Stimulated activated CD8-positive, alpha-beta memory T cell treated with anti-CD3 and anti-CD28 coated beads, Interleukin-7, amount 100 ng/mL, for 24 hours (primary cell): ENCODE data around the gene NDUFB4.
"Not testable (repeated sequence)": the region's sequence is repeated elsewhere in the genome, so short reads cannot be mapped to it uniquely, and the experiment has no call there.

ENCODE experiments used
- DNase-seq: peaks from one replicate; pipeline ENCODE4 v3.0.0-alpha.2; 2020; ENCODE audit warnings: low read depth

Gene NDUFB4

DNA sequence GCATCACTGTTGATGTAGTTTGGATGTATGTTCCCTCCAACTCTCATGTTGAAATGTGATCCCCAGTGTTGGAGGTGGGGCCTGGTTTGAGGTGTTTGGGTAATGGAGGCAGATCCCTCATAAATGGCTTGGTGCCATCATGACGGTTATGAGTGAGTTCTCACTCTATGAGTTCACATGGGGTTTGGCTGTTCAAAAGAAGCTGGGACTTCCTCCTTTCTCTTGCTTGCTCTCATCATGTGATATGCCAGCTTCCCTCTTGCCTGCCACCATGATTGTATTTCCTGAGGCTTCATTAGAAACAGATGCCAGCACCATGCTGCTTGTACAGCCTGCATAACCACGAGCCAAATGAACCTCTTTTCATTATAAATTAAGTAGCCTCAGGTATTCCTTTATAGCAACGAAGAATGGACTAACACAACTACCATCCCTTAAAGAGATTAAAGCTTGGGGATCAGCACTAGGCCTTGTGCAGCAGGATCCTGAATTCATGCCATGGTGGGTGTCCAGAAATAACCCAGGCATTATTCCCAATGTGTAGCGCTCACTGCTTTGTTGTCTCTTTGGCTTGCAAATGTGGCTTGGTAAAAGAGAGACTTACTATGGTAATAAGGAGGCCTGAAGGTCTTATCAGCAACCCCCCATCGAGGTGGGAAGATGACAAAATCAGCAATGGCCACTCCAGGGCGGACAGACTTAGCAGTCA, 41.9 kb downstream of the NDUFB4 start:
- DNase-seq: no peak

DNA sequence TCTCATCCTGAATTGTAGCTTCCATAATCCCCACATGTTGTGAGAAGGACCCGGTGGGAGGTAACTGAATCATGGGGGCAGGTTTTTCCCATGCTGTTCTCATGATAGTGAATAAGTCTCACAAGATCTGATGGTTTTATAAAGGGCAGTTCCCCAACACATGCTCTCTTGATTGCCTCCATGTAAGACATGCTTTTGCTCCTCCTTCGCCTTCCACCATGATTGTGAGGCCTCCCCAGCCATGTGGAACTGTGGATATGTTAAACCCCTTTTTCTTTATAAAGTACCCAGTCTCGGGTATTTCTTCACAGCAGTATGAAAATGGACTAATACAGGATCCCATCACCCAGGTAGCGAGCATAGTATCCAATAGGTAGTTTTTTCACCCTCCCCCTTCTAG, 42.7 kb downstream of the NDUFB4 start:
- not testable (repeated sequence) for DNase-seq

DNA sequence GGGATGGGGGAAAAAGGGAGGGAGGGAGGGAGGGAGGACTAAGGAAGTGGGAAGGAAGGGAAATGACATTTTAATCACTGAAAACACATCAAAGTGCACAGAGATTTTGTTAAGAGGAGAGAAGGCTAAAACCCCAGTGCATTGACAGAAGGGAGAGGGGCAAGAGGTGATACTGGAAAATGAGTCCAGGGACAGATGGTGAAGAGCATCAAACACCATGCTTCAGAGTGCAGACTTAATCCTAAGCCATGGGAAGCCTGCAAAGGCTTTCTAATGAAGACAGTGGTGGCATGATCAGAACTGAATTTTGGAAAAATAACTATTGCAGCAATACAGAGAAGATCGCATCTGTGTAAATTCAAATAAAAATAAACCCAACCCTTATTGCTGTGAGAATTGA, 44.1 kb downstream of the NDUFB4 start:
- DNase-seq: no peak

DNA sequence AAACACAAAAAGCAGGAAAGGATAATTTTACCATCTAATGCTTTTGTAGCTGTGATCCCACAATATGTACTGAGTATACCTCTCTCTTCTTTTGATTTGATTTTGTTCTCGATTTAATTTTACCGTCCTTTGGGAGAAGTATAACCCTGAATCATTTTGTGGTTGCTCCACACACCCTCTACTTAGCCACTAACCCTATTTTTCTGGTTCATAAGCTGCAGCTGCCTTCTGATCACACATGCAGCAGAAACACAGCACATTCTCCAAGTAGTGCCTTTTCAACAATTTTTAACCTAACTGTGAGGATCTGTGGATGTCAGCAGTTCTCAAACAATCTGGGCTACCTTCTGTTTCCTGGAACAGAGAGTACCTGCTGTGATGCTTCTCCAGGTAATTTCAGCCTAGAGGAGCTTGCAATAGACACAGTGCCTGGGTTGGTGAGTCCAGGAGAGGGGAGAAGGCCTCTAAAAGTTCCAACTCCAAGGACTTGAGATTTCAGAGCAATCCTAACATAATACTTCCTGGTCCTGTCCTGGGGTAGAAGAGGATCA, 45.6 kb downstream of the NDUFB4 start:
- DNase-seq: no peak

DNA sequence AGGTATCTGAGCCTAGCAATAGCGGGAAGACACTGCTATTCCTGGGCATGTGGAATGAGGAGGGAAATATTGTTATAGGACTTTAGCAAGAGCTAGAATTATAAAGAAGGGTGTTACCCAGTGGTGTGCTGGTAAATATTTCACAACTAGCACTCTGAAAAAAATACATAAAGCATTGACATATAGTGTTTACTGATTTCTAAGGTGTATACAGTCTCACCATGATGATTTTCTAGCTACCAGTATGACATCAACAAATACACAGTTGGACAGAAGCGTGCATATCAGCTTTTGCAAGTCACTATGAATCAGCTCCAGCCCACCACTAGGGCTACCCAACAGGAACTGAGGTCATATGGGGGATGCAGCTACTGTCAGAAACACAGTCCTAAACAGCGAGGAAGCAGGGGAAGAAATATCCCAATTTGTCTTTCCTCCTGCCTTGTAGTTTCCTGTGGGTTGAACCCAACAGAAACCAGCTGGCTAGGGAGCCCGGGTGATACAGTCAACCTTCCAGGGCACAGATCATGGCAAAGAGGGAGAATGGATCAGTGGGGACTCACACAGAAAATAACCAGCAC, 46.3 kb downstream of the NDUFB4 start:
- DNase-seq: no peak

DNA sequence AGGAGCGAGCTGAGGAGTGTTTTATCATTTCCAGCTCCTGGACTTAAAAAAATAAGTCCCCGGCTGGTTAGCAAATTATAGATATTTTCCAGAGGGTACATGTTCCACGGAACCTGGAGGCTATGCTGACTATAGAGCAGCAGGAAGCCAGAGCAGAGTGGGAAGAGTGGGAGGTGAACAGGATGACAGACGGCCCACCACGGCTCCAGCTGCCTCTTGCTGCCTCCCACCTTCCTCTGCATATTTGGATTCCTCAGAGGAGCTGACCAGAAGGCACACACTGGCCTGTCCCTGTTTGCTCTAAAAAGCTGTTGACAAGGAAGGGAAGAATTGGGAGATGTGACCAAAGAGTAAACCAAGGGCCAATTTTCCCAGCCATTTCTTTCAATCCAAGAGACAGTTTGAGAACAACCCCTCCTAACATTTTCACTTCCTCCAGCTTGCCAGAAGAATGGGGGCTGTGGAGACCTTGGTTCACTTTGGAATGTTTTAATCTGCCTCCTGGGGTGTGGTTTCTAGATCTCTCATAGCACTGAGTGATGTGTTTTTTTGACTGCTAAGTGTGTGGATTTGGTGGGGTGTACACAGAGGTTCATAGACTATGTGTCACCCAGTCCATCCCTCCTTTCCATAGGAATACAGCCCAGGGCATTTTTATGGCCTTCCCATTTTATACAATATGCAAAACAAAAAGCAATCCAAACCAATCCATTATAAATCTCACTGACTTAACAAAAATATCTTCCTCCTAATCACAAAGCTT, 49.1 kb downstream of the NDUFB4 start:
- no peak for DNase-seq

DNA sequence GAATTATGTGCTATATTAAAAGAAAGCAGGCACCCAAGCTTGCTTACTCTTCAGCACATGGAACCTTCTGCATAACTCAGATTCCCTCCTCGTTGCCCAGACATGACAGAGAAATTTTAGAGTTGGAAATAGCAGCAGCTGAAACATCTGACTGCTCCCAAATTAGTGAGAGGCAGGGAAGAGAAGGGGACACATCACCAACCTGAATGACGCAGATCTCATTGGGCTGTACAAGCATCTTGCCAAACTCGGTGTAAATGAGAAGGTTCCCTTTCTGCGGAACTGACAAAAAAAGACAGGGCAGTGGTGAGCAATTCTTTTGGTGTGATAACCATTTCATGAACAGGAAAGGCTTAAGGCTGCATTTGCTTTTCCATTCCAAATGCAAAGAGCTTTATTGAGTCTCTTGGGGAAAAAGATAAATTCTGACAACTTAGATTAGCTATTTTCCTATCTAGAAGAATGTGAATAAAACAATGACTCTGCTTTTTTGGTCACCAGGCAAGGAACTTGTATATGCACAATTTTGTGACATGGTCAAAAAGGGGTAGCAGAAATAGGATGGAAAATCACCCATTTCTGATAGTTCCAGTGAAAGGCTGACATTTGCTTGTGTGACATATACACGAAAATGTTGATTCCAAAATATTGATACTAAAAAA, 50.8 kb downstream of the NDUFB4 start:
- no peak for DNase-seq

DNA sequence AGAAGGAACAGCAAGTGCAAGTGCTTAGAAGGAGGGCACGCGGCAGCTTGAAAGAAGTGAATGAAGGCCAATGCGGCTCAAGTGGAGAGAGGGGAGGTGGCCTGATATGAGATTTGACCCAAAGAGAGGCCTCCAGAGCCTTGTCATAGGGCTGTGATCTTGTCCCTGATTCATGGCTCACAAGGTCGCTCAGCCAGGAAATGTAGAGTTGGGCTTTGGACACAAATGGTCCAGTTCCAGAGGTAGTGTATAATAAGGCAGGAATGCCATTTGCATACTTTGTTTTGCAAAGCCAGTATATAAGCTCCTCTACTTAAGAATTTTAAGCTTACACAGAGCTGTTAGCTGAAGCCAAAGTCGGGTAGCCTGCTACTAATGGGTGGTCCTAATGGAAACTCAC, 52.2 kb downstream of the NDUFB4 start:
- DNase-seq: no peak

DNA sequence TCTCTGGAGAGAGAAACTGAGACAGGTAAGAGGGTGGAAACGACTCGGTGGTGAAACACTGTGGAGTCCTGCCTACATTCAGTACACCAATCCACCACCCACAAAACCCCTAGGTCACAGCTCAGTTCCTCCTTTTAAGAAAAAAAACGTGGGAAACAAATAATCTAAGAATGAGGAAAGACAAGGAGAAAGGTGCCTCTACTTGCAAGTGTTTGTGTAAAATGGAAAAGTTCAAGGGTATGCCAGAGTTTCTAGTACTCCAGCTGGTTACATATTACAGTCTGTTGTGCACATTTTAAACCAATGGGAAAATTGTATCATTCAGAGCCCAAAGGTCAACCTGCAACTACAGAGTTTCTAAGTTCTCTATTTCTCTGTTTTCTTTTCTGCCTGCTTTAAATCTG, 53.7 kb downstream of the NDUFB4 start:
- DNase-seq: no peak

DNA sequence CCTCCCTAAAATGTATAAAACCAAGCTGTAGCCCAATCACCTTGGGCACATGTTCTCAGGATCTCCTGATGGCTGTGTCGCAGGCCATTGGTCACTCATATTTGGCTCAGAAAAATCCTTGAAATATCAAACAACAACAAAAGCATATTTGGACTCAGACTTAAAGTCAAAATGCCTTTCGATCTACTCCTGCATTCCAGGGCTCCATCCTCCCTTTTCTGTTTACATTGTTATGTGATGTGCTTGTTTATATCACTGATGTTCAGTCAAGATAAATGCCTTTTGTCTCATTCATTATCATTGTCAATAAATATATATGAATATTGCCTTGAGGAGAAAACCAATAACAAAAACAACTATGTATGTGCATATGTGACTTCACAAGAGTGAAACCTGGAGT, 54.2 kb downstream of the NDUFB4 start:
- DNase-seq: no peak
